GM19468 (cell line): Measurements from ENCODE around the gene ATP13A5.

Source experiments
- ATAC-seq: cut with Tn5 transposase; IDR thresholded peaks from one replicate; pipeline ENCODE4 v1.9.1; 2021; ENCODE audit warnings: mild to moderate bottlenecking, moderate library complexity, moderate number of reproducible peaks; ENCODE audit not compliant: unreplicated experiment; ENCODE audit errors: extremely low read depth

The ATP13A5 gene

DNA sequence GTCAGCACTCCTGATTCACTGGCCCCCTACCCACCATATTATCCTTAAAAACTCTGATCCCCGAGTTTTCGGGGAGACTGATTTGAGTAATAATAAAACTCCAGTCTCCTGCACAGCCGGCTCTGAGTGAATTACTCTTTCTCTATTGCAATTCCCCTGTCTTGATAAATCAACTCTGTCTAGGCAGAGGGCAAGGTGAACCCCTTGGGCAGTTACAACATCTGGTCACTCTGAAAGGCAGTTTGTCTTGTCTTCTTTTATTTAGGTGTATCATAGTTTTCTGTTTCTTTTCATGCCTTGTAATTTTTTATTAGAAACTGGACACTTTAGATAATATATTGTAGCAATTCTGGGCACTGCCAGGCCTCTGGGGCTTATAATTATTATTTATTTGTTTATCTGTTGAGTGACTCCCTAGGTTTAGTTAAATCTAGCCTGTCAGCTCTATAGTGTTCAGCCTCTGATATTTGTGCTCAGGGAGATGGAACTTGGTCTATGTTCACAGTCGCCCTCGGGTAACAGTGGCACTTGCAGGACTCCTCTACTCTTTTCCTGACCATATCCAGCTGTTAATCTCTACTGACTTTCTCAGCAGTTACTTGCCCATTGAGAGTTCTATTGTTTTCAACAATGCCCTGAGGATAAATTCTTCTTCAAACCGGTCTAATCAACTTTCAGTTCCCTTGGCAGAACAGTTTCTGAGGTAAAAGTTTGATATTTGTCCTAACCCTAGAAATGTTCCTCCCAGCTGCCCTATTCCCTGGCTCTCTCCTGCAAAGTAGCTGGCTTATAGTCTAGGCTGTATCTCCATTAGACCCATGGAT lies 153.0 kb downstream of the ATP13A5 start:
- no peak for ATAC-seq
